ENCODE data around the gene FAM32A. TPM values are rescaled to one million over a fixed set of nuclear protein-coding genes. Genes with fewer than 3 reads are reported as not detected.

Gene FAM32A
- polyA plus RNA-seq, 3 donors = 92.2 to 245 (median 219) TPM

DNA sequence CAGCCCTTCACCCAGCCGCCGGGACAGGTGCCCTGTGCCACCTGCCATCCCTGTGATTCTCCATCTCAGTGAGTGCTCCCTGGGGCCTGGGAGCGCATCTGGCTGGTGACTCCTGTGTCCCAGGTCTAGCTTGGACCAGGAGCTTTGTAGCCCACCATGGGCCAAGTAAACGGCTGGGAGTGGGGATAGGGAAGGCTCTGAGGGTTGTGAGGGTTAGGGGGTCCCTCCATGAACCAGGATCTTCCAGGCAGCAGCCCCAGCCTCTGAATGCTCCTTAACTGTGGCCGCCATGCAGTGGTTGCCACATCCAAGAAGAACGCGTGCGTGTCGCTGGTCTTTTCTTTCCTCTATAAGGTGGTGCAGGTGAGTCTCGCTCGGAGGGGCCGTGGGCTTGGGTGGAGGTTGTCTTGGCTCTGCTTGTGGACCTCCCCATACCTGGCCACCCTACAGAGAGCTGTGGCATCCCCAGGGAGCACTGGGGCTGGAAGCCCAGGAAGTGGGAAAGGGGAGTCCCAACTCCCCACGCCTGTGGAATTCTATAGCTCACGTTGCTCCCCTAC, 20.9 kb downstream of the FAM32A start:
- no peaks in the 10 kb centered on the region for H3K4me1 ChIP-seq (ENCODE audit: control insufficient read depth in 1 of 2, insufficient read depth in 2 of 2, low read length in 2 of 2)
- H3K9me3 Mint-ChIP-seq = no peaks in the 10 kb centered on the region
- H3K9me3 ChIP-seq (replicated peaks in 1 of 2; ENCODE audit: control insufficient read depth in 1 of 2, insufficient read depth in 1 of 2, low read length in 2 of 2) = no peaks in the 10 kb centered on the region
- H3K36me3 ChIP-seq (replicated peaks in 1 of 2; ENCODE audit: control insufficient read depth in 1 of 2, insufficient read depth in 2 of 2, low read length in 2 of 2) = peaks cover 92 to 98% of the 10 kb centered on the region in 2 donors
- peaks cover 45% of the 10 kb centered on the region for H4K20me1 ChIP-seq (ENCODE audit: insufficient read depth, low read length)
- H3K4me3 ChIP-seq (replicated peaks in 1 of 3; ENCODE audit: low read depth in 2 of 3, low read length in 3 of 3) = no peak overlapping the region
- H3K27me3 Mint-ChIP-seq (ENCODE audit: low read depth in 3 of 3) = no peaks in the 10 kb centered on the region
- intact Hi-C loops (cut with micrococcal nuclease) = no loop called here
- H3K4me3 Mint-ChIP-seq = no peak overlapping the region
- no peak for DNase-seq
- H3K36me3 Mint-ChIP-seq = peaks cover 86 to 96% of the 10 kb centered on the region in 2 donors
- H3K4me2 ChIP-seq (replicated peaks; ENCODE audit: extremely low read depth, low read length, poor library complexity, severe bottlenecking) = no peak overlapping the region
- WGBS (ENCODE audit: insufficient coverage) = 94% methylated on average over 5 of the region's 14 CpGs
- H3K9ac ChIP-seq (ENCODE audit: insufficient read depth, low read length, poor library complexity, severe bottlenecking) = no peak overlapping the region
- no peak overlapping the region for H2AFZ ChIP-seq (ENCODE audit: insufficient read depth, low read depth, low read length, poor library complexity, severe bottlenecking)
- H3K79me2 ChIP-seq (ENCODE audit: insufficient read depth, low read length) = peaks cover 43% of the 10 kb centered on the region
- TF ChIP-seq, protein P1, sequence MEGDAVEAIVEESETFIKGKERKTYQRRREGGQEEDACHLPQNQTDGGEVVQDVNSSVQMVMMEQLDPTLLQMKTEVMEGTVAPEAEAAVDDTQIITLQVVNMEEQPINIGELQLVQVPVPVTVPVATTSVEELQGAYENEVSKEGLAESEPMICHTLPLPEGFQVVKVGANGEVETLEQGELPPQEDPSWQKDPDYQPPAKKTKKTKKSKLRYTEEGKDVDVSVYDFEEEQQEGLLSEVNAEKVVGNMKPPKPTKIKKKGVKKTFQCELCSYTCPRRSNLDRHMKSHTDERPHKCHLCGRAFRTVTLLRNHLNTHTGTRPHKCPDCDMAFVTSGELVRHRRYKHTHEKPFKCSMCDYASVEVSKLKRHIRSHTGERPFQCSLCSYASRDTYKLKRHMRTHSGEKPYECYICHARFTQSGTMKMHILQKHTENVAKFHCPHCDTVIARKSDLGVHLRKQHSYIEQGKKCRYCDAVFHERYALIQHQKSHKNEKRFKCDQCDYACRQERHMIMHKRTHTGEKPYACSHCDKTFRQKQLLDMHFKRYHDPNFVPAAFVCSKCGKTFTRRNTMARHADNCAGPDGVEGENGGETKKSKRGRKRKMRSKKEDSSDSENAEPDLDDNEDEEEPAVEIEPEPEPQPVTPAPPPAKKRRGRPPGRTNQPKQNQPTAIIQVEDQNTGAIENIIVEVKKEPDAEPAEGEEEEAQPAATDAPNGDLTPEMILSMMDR (IDR thresholded peaks at IDR 0.05) = no peak
- peak overlapping the region in 2 of 7 donors; percentile 26 to 55 for H3K27ac Mint-ChIP-seq
- no peaks in the 10 kb centered on the region for H3K27me3 ChIP-seq (ENCODE audit: control insufficient read depth in 2 of 2, insufficient read depth in 2 of 2, low read length in 2 of 2)
- peaks cover under 1% of the 10 kb centered on the region for H3K4me1 Mint-ChIP-seq
- no peak overlapping the region for H3K27ac ChIP-seq (ENCODE audit: low read depth in 1 of 2, low read length in 2 of 2)

DNA sequence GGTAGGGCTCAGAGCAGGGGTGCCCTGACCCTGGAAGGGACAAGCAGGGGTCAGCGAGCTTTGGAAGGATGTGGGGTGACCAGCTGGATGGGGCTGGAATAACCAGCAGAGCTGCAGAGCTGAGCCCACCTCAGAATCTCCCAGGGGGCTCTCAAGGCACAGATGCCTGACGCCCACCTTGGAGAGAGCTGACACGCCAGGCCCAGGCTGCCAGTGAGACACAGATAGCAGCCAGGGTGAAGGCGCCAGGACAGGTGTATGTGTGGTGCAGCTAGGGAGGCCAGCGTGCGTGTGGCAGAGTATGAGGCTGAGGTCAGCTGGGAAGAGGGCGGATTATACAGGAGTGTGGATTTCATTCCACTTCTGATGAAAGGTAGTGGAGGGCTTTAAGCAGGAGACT, 21.4 kb downstream of the FAM32A start:
- peaks cover 88 to 98% of the 10 kb centered on the region in 2 donors for H3K36me3 Mint-ChIP-seq
- H3K4me1 ChIP-seq (ENCODE audit: control insufficient read depth in 1 of 2, insufficient read depth in 2 of 2, low read length in 2 of 2) = no peaks in the 10 kb centered on the region
- no peak overlapping the region for H3K9ac ChIP-seq (ENCODE audit: insufficient read depth, low read length, poor library complexity, severe bottlenecking)
- no peak overlapping the region for H3K4me3 Mint-ChIP-seq
- no peak for DNase-seq
- 98% methylated on average over 7 of the region's 7 CpGs for WGBS (ENCODE audit: insufficient coverage)
- peaks cover 95 to 100% of the 10 kb centered on the region in 2 donors for H3K36me3 ChIP-seq (replicated peaks in 1 of 2; ENCODE audit: control insufficient read depth in 1 of 2, insufficient read depth in 2 of 2, low read length in 2 of 2)
- H2AFZ ChIP-seq (ENCODE audit: insufficient read depth, low read depth, low read length, poor library complexity, severe bottlenecking) = no peak overlapping the region
- H3K9me3 Mint-ChIP-seq = peaks cover 0 to under 1% (median 0%) of the 10 kb centered on the region in 7 donors
- H3K27me3 Mint-ChIP-seq (ENCODE audit: low read depth in 3 of 3) = no peaks in the 10 kb centered on the region
- intact Hi-C loops (cut with micrococcal nuclease) = no loop called here
- no peaks in the 10 kb centered on the region for H3K27me3 ChIP-seq (ENCODE audit: control insufficient read depth in 2 of 2, insufficient read depth in 2 of 2, low read length in 2 of 2)
- H3K79me2 ChIP-seq (ENCODE audit: insufficient read depth, low read length) = peaks cover 45% of the 10 kb centered on the region
- peak overlapping the region in 5 of 7 donors; percentile 26 to 55 (median 43) for H3K27ac Mint-ChIP-seq
- H3K27ac ChIP-seq (ENCODE audit: low read depth in 1 of 2, low read length in 2 of 2) = no peak overlapping the region
- peaks cover 43% of the 10 kb centered on the region for H4K20me1 ChIP-seq (ENCODE audit: insufficient read depth, low read length)
- TF ChIP-seq, protein P1 (IDR thresholded peaks at IDR 0.05) = no peak
- no peak overlapping the region for H3K4me3 ChIP-seq (replicated peaks in 1 of 3; ENCODE audit: low read depth in 2 of 3, low read length in 3 of 3)
- H3K4me1 Mint-ChIP-seq = no peaks in the 10 kb centered on the region
- no peaks in the 10 kb centered on the region for H3K9me3 ChIP-seq (replicated peaks in 1 of 2; ENCODE audit: control insufficient read depth in 1 of 2, insufficient read depth in 1 of 2, low read length in 2 of 2)
- H3K4me2 ChIP-seq (replicated peaks; ENCODE audit: extremely low read depth, low read length, poor library complexity, severe bottlenecking) = no peak overlapping the region
